Hepatocyte (in vitro differentiated cells): Measurements from ENCODE around the gene PPM1F. TPM values are rescaled to one million over a fixed set of nuclear protein-coding genes. Genes with fewer than 3 reads are reported as not detected.

Experiments used
- DNase-seq: peaks from one replicate; pipeline ENCODE4 v3.0.0-alpha.2; 2016; ENCODE audit warnings: low spot score
- H2AFZ ChIP-seq: fragments of 200-600 bp; sonication (generic); 2 replicates; pipeline ENCODE4 v1.6.0; 2016; ENCODE audit warnings: antibody characterized with exemption, mild to moderate bottlenecking
- H3K27ac ChIP-seq: fragments of 200-600 bp; sonication (generic); 2 replicates; pipeline ENCODE4 v1.5.1; 2016; ENCODE audit warnings: mild to moderate bottlenecking
- H3K27me3 ChIP-seq: fragments of 200-600 bp; sonication (generic); 2 replicates; pipeline ENCODE4 v1.6.1; 2016
- H3K36me3 ChIP-seq: fragments of 200-600 bp; sonication (generic); replicated peaks from 2 replicates; pipeline ENCODE4 v1.5.1; 2016; ENCODE audit warnings: low read depth; ENCODE audit not compliant: insufficient read depth
- H3K4me1 ChIP-seq: fragments of 200-600 bp; sonication (generic); 2 replicates; pipeline ENCODE4 v1.5.1; 2016; ENCODE audit warnings: mild to moderate bottlenecking, moderate library complexity; ENCODE audit not compliant: insufficient read depth
- H3K4me2 ChIP-seq: fragments of 200-600 bp; sonication (generic); 2 replicates; pipeline ENCODE4 v1.6.0; 2016
- H3K4me3 ChIP-seq: fragments of 200-600 bp; sonication (generic); 2 replicates; pipeline ENCODE4 v1.5.1; 2016; ENCODE audit warnings: mild to moderate bottlenecking
- H3K79me2 ChIP-seq: fragments of 200-600 bp; sonication (generic); 2 replicates; pipeline ENCODE4 v1.6.0; 2017; ENCODE audit warnings: mild to moderate bottlenecking
- H3K9me2 ChIP-seq: fragments of 200-600 bp; sonication (generic); replicated peaks from 2 replicates; pipeline ENCODE4 v1.6.0; 2017; ENCODE audit warnings: mild to moderate bottlenecking; ENCODE audit not compliant: insufficient read depth
- H3K9me3 ChIP-seq: fragments of 200-600 bp; sonication (generic); 2 replicates; pipeline ENCODE4 v1.5.1; 2016; ENCODE audit warnings: low read depth, mild to moderate bottlenecking
- H4K20me1 ChIP-seq: fragments of 200-600 bp; sonication (generic); 2 replicates; pipeline ENCODE4 v1.6.0; 2016; ENCODE audit warnings: mild to moderate bottlenecking; ENCODE audit not compliant: insufficient read depth, poor library complexity, severe bottlenecking
- CTCF ChIP-seq: fragments of 200-600 bp; sonication (generic); IDR thresholded peaks from 2 replicates; pipeline ENCODE4 v1.5.1; 2016; ENCODE audit warnings: antibody characterized with exemption, mild to moderate bottlenecking; ENCODE audit not compliant: poor library complexity
- EZH2 ChIP-seq: fragments of 200-600 bp; sonication (generic); IDR thresholded peaks from 2 replicates; pipeline ENCODE4 v1.6.1; 2016; ENCODE audit warnings: antibody characterized with exemption, mild to moderate bottlenecking, borderline replicate concordance
- EZH2phosphoT487 ChIP-seq: fragments of 200-600 bp; sonication (generic); IDR thresholded peaks from one replicate; pipeline ENCODE4 v1.6.1; 2018; ENCODE audit warnings: antibody characterized with exemption, mild to moderate bottlenecking, low read depth, moderate library complexity; ENCODE audit not compliant: unreplicated experiment, severe bottlenecking
- WGBS: methylation state at CpG from one replicate; pipeline ENCODE4 v1.1.6; 2016; ENCODE audit warnings: low lambda C conversion rate; ENCODE audit errors: missing lambda C conversion rate; 5-methylcytosine and 5-hydroxymethylcytosine counted together
- polyA plus RNA-seq: library from polyadenylated mRNA; unstranded; fragments of >200 nt; fragmentation: Nextera tagmentation; extraction: Ambion mirVana; gene quantifications from 2 replicates; pipeline ENCODE4 v1.2.1, GENCODE V29; 2016
- total RNA-seq: library from RNA; depleted of rRNA; stranded (reverse); fragments of >200 nt; gene quantifications from 2 replicates; pipeline ENCODE4 v1.2.3, GENCODE V29; 2014

Gene PPM1F
- total and polyA plus RNA-seq, 2 experiments from 2014 or later, result 16.1 to 17.8 TPM

- H2AFZ ChIP-seq, result no peak overlapping the region
- no peaks in the 10 kb centered on the region for H3K9me2 ChIP-seq
- no peak overlapping the region for H3K4me3 ChIP-seq
- TF ChIP-seq EZH2 (no peak), CTCF (no peak), EZH2phosphoT487 (no peak)
- peaks cover 5% of the 10 kb centered on the region for H3K79me2 ChIP-seq
- H3K27me3 ChIP-seq, result no peaks in the 10 kb centered on the region
- WGBS, result 99% methylated on average over 19 of the region's 19 CpGs
- H3K9me3 ChIP-seq, result no peaks in the 10 kb centered on the region
- H4K20me1 ChIP-seq, result no peaks in the 10 kb centered on the region
- H3K36me3 ChIP-seq, result no peaks in the 10 kb centered on the region
- no peak overlapping the region for H3K27ac ChIP-seq
- H3K4me1 ChIP-seq, result peaks cover 8% of the 10 kb centered on the region
- no peak overlapping the region for H3K4me2 ChIP-seq
- DNase-seq, result no peak
These were observed 18.7 kb downstream of the PPM1F start for GRCh38 chr22:21933910-21934309.

GRCh38 chr22:21933413-21933812 is 19.2 kb downstream of the PPM1F start:
- DNase-seq, result no peak
- peaks cover 5% of the 10 kb centered on the region for H3K79me2 ChIP-seq
- no peak overlapping the region for H2AFZ ChIP-seq
- H3K27ac ChIP-seq, result no peak overlapping the region
- H3K27me3 ChIP-seq, result no peaks in the 10 kb centered on the region
- H3K9me3 ChIP-seq, result no peaks in the 10 kb centered on the region
- no peaks in the 10 kb centered on the region for H4K20me1 ChIP-seq
- H3K4me3 ChIP-seq, result no peak overlapping the region
- no peaks in the 10 kb centered on the region for H3K9me2 ChIP-seq
- H3K4me1 ChIP-seq, result peaks cover 8% of the 10 kb centered on the region
- no peak overlapping the region for H3K4me2 ChIP-seq
- 96% methylated on average over 22 of the region's 23 CpGs for WGBS
- no peaks in the 10 kb centered on the region for H3K36me3 ChIP-seq
- TF ChIP-seq EZH2, result no peak
- TF ChIP-seq EZH2phosphoT487, result no peak
- no peak for TF ChIP-seq CTCF

- Histone ChIP-seq H3K27ac (no peak overlapping the region), H3K4me2 (no peak overlapping the region), H2AFZ (no peak overlapping the region), H3K4me3 (no peak overlapping the region), H3K4me1 (peaks cover 4% of the 10 kb centered on the region), H3K27me3 (no peaks in the 10 kb centered on the region), H3K36me3 (no peaks in the 10 kb centered on the region), H4K20me1 (no peaks in the 10 kb centered on the region), H3K9me2 (no peaks in the 10 kb centered on the region), H3K9me3 (no peaks in the 10 kb centered on the region), H3K79me2 (peaks cover 5% of the 10 kb centered on the region)
- WGBS, result 97% methylated on average over 3 of the region's 3 CpGs
- no peak for TF ChIP-seq EZH2
- no peak for TF ChIP-seq CTCF
- no peak for TF ChIP-seq EZH2phosphoT487
- no peak for DNase-seq
These were observed 20.3 kb downstream of the PPM1F start for GRCh38 chr22:21932347-21932746.

GRCh38 chr22:21931056-21931455 is 21.6 kb downstream of the PPM1F start:
- Histone ChIP-seq H3K4me3 (no peak overlapping the region), H3K4me1 (no peaks in the 10 kb centered on the region), H3K27me3 (no peaks in the 10 kb centered on the region), H3K4me2 (no peak overlapping the region), H3K36me3 (no peaks in the 10 kb centered on the region), H3K9me3 (no peaks in the 10 kb centered on the region), H4K20me1 (no peaks in the 10 kb centered on the region), H2AFZ (no peak overlapping the region), H3K9me2 (no peaks in the 10 kb centered on the region), H3K79me2 (peaks cover 5% of the 10 kb centered on the region), H3K27ac (no peak overlapping the region)
- no peak for DNase-seq
- WGBS, result 96% methylated on average over 12 of the region's 12 CpGs
- no peak for TF ChIP-seq EZH2phosphoT487
- no peak for TF ChIP-seq EZH2
- no peak for TF ChIP-seq CTCF
